ENCODE results near the gene GDF15. TPM values are rescaled to one million over a fixed set of nuclear protein-coding genes. Genes with fewer than 3 reads are reported as not detected.
"Not testable (repeated sequence)": the region's sequence is repeated elsewhere in the genome, so short reads cannot be mapped to it uniquely, and the experiment has no call there.

GDF15 gene
- total RNA-seq, 2 donors from 2014 or later: 0.29 to 0.85 TPM

GRCh38 chr19:18368504-18369222 is 17.3 kb upstream of the GDF15 start:
- Mint-ChIP-seq H3K36me3 (ENCODE audit: low read depth) (no peaks in the 10 kb centered on the region), H3K4me1 (peaks cover 3% of the 10 kb centered on the region), H3K27ac (no peak overlapping the region), H3K4me3 (no peak overlapping the region), H3K27me3 (peaks cover 2% of the 10 kb centered on the region)
- H3K9me3 ChIP-seq (ENCODE audit: control insufficient read depth, low read length, poor library complexity, severe bottlenecking): no peaks in the 10 kb centered on the region
- DNase-seq (no peak), ATAC-seq (no peak)

GRCh38 chr19:18373407-18373891 is 12.5 kb upstream of the GDF15 start:
- H3K27ac Mint-ChIP-seq: peak overlapping the region; percentile 61
- H3K4me3 Mint-ChIP-seq: no peak overlapping the region
- no peak for ATAC-seq

GRCh38 chr19:18373892-18374629 is 11.9 kb upstream of the GDF15 start:
- H3K36me3 Mint-ChIP-seq (ENCODE audit: low read depth): no peaks in the 10 kb centered on the region
- ATAC-seq (peak; percentile 79), DNase-seq (no peak)
- H3K4me3 Mint-ChIP-seq: no peak overlapping the region
- H3K4me1 Mint-ChIP-seq: peaks cover 6% of the 10 kb centered on the region
- H3K27ac Mint-ChIP-seq: peak overlapping the region; percentile 61
- H3K27me3 Mint-ChIP-seq: peaks cover 7% of the 10 kb centered on the region
- no peaks in the 10 kb centered on the region for H3K9me3 ChIP-seq (ENCODE audit: control insufficient read depth, low read length, poor library complexity, severe bottlenecking)

More at GRCh38 chr19:18373407-18373891, 12.5 kb upstream of the GDF15 start:
- Mint-ChIP-seq H3K36me3 (ENCODE audit: low read depth) (no peaks in the 10 kb centered on the region), H3K27me3 (peaks cover 7% of the 10 kb centered on the region), H3K4me1 (peaks cover 6% of the 10 kb centered on the region)
- no peak for DNase-seq
- no peaks in the 10 kb centered on the region for H3K9me3 ChIP-seq (ENCODE audit: control insufficient read depth, low read length, poor library complexity, severe bottlenecking)

DNA sequence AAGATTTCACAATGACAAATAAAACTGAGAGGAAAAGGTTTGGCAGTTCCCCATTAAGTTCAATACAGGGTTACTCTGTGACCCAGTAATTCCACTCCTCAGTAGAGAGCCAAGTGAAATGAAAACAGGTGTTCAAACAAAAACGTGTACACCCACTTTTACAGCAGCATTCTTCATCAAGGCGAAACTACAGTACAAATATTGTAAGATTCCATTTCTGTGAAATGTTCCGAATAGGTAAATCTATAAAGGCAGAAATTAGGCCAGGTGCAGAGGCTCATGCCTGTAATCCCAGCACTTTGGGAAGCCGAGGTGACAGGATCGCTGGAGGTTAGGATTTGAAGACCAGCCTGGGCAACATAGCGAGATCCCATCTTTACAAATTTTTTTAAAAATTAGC is 8.9 kb upstream of the GDF15 start:
- no peak overlapping the region for H3K27ac Mint-ChIP-seq

GRCh38 chr19:18379803-18380747 is 5.9 kb upstream of the GDF15 start:
- no peak overlapping the region for H3K27ac Mint-ChIP-seq
- H3K9me3 ChIP-seq (ENCODE audit: control insufficient read depth, low read length, poor library complexity, severe bottlenecking): no peaks in the 10 kb centered on the region
- ATAC-seq (no peak), DNase-seq (no peak)
- H3K4me3 Mint-ChIP-seq: no peak overlapping the region
- H3K4me1 Mint-ChIP-seq: no peaks in the 10 kb centered on the region
- no peaks in the 10 kb centered on the region for H3K36me3 Mint-ChIP-seq (ENCODE audit: low read depth)
- peaks cover 29% of the 10 kb centered on the region for H3K27me3 Mint-ChIP-seq

More for the DNA sequence above, 8.9 kb upstream of the GDF15 start:
- Mint-ChIP-seq H3K4me1 (peaks cover 6% of the 10 kb centered on the region), H3K27me3 (peaks cover 19% of the 10 kb centered on the region), H3K36me3 (ENCODE audit: low read depth) (no peaks in the 10 kb centered on the region), H3K4me3 (no peak overlapping the region)
- no peaks in the 10 kb centered on the region for H3K9me3 ChIP-seq (ENCODE audit: control insufficient read depth, low read length, poor library complexity, severe bottlenecking)
- ATAC-seq: no peak
- DNase-seq: no peak

- H3K27me3 Mint-ChIP-seq: peaks cover 37% of the 10 kb centered on the region
- H3K36me3 Mint-ChIP-seq (ENCODE audit: low read depth): no peaks in the 10 kb centered on the region
- ATAC-seq (no peak), DNase-seq (no peak)
- no peaks in the 10 kb centered on the region for H3K9me3 ChIP-seq (ENCODE audit: control insufficient read depth, low read length, poor library complexity, severe bottlenecking)
- H3K27ac Mint-ChIP-seq: no peak overlapping the region
- H3K4me1 Mint-ChIP-seq: no peaks in the 10 kb centered on the region
- H3K4me3 Mint-ChIP-seq: no peak overlapping the region
Measured at GRCh38 chr19:18380843-18381242, 5.1 kb upstream of the GDF15 start.

DNA sequence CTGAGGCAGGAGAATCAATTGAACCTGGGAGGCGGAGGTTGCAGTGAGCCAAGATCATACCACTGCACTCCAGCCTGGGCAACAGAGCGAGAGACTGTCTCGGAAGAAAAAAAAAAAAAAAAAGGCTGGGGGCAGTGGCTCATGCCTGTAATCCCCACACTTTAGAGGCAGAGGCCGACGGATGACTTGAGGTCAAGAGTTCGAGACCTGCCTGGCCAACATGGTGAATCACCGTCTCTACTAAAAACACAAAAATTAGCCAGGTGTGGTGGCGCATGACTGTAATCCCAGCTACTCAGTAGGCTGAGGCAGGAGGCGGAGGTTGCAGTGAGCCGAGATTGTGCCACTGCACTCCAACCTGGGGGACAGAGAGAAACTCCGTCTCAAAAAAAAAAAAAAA is 2.3 kb upstream of the GDF15 start:
- not testable (repeated sequence) for H3K27ac Mint-ChIP-seq; ATAC-seq; H3K4me1 Mint-ChIP-seq; DNase-seq; H3K9me3 ChIP-seq (ENCODE audit: control insufficient read depth, low read length, poor library complexity, severe bottlenecking); H3K4me3 Mint-ChIP-seq; H3K36me3 Mint-ChIP-seq (ENCODE audit: low read depth)
- H3K27me3 Mint-ChIP-seq: peaks cover 50% of the 10 kb centered on the region

GRCh38 chr19:18384775-18385174 is 1.2 kb upstream of the GDF15 start:
- ATAC-seq: no peak
- no peak overlapping the region for H3K27ac Mint-ChIP-seq
- DNase-seq: no peak
- H3K36me3 Mint-ChIP-seq (ENCODE audit: low read depth): no peaks in the 10 kb centered on the region
- peaks cover 46% of the 10 kb centered on the region for H3K27me3 Mint-ChIP-seq
- H3K9me3 ChIP-seq (ENCODE audit: control insufficient read depth, low read length, poor library complexity, severe bottlenecking): no peaks in the 10 kb centered on the region
- no peak overlapping the region for H3K4me3 Mint-ChIP-seq
- H3K4me1 Mint-ChIP-seq: peaks cover 9% of the 10 kb centered on the region

DNA sequence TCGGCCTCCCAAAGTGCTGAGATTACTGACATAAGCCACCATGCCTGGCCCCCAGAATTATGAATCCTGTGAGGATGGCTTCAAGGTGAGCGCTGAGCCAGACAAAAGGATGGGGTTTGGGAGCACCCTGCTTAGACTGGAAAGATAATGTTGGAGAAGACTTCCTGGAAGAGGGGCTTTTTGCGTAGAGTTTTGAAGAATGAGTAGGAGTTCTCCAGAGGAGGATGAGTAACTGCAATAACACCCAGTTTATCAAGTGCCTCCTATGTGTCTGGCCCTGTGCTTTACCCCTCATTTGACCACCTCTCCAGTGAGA is 641 bp upstream of the GDF15 start:
- Mint-ChIP-seq H3K27me3 (peaks cover 46% of the 10 kb centered on the region), H3K36me3 (ENCODE audit: low read depth) (no peaks in the 10 kb centered on the region), H3K4me1 (peaks cover 9% of the 10 kb centered on the region), H3K4me3 (no peak overlapping the region), H3K27ac (no peak overlapping the region)
- no peak for DNase-seq
- no peak for ATAC-seq
- no peaks in the 10 kb centered on the region for H3K9me3 ChIP-seq (ENCODE audit: control insufficient read depth, low read length, poor library complexity, severe bottlenecking)

- Mint-ChIP-seq H3K4me1 (peaks cover 9% of the 10 kb centered on the region), H3K36me3 (ENCODE audit: low read depth) (no peaks in the 10 kb centered on the region), H3K27ac (no peak overlapping the region), H3K4me3 (no peak overlapping the region), H3K27me3 (peaks cover 53% of the 10 kb centered on the region)
- no peak for ATAC-seq
- no peak for DNase-seq
- no peaks in the 10 kb centered on the region for H3K9me3 ChIP-seq (ENCODE audit: control insufficient read depth, low read length, poor library complexity, severe bottlenecking)
Measured at GRCh38 chr19:18386543-18387271, 749 bp downstream of the GDF15 start.

DNA sequence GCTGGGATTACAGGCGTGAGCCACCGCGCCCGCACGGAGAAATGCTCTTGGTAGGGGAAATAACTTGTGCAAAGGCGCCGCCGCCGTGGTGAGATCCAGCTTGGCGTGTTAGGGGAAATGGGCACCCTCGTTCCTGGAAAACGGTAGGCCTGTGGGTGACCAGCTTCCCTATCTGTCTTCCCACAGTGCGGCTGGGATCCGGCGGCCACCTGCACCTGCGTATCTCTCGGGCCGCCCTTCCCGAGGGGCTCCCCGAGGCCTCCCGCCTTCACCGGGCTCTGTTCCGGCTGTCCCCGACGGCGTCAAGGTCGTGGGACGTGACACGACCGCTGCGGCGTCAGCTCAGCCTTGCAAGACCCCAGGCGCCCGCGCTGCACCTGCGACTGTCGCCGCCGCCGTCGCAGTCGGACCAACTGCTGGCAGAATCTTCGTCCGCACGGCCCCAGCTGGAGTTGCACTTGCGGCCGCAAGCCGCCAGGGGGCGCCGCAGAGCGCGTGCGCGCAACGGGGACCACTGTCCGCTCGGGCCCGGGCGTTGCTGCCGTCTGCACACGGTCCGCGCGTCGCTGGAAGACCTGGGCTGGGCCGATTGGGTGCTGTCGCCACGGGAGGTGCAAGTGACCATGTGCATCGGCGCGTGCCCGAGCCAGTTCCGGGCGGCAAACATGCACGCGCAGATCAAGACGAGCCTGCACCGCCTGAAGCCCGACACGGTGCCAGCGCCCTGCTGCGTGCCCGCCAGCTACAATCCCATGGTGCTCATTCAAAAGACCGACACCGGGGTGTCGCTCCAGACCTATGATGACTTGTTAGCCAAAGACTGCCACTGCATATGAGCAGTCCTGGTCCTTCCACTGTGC is 2.4 kb downstream of the GDF15 start:
- Mint-ChIP-seq H3K4me3 (peak overlapping the region; percentile 81), H3K27me3 (peaks cover 43% of the 10 kb centered on the region), H3K36me3 (ENCODE audit: low read depth) (no peaks in the 10 kb centered on the region), H3K4me1 (peaks cover 9% of the 10 kb centered on the region), H3K27ac (peak overlapping the region; percentile 53)
- ATAC-seq (peak; percentile 92), DNase-seq (peak; percentile 70 to 73 (median 71))
- H3K9me3 ChIP-seq (ENCODE audit: control insufficient read depth, low read length, poor library complexity, severe bottlenecking): no peaks in the 10 kb centered on the region

Data from T-helper 17 cell (primary cell).